Activated T-cell treated with anti-CD3 and anti-CD28 coated beads for 48 hours (primary cell): ENCODE results near the gene SIPA1.
A peak's percentile ranks its signal among the peaks of the same experiment; 100 is the strongest.

ENCODE experiments used
- DNase-seq: peaks from one replicate; pipeline ENCODE4 v3.0.0-alpha.2; 2020; ENCODE audit warnings: low read depth

SIPA1 gene

DNA sequence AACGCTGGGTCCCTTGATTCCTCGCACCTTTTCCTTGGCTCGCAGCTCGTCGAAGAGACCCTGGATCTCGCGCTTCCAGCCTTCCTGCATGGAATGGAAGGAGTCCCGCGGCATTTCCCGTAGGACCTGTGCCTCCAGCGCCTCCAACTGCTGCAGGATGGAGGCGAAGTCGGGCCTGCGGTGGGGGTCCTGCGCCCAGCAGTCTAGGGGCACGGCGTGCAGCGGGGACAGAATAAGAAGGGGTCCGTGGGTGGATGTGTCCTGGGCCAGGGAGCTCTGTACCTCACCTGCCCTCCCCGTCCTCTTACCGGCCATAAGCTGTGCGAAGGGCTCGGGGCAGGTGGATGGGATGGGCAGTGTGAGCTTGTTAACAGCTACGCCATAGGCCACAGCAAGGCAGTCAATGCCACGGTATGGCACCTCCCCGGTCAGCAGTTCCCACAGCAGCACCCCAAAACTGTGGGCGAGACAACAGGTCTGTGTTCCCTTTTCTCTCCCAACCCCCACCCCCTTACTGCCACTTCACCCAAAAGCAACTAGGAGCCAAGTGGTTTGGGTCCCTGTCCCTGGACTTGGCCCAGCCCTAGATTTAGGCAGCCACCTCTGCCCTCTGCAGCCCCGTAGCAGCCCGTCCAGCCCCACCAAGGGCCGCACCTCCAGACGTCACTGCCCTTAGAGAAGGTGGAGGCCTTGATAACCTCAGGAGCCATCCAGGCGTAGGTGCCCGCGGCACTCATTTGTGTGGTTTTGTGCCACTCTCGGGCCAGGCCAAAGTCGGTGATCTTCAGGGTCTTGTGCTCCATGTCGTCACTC lies 30.1 kb upstream of the SIPA1 start:
- no peak for DNase-seq

DNA sequence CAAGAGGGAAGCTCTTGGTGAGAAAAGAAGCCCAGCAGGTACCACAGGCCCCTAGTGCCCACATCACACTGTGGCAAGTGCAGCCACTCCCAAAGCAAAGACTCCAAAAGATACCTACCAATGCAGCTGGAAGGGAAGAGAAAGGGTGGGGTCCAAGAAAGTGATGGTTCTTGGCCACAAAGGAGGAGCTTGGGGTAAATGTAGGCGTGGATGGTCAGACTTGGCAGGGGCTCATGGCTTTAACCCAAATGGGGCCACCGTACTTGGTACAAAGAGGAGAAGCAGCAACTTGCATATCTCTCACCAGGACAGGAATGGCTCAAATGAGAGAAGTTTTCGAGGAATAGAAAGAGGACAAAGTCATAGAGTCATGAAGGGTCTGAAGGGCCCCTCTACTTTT lies 28.7 kb upstream of the SIPA1 start:
- DNase-seq = no peak

DNA sequence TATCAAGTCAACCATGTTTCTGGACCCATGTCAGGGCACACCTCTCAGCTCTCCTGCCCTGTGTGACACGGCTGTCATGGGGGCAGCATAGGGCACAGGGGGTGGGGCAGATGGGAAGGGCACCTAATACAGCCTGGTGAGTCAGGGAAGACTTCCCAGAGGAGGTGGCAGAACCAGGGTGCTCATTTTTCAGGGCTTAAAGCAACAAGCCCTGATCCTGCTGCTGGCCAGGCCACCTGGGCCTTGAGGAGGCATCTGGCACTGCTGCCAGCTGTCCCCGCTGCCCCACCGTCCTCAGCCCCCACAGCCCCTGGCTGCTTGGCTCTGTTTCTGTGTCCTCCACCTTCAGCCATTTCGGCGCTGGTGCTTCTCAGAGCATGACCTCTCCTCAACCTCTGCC lies 28.2 kb upstream of the SIPA1 start:
- DNase-seq = no peak

GRCh38 chr11:65610404-65610803 lies 27.5 kb upstream of the SIPA1 start:
- no peak for DNase-seq

- DNase-seq = no peak
These were observed 26.7 kb upstream of the SIPA1 start for GRCh38 chr11:65611028-65611757.

DNA sequence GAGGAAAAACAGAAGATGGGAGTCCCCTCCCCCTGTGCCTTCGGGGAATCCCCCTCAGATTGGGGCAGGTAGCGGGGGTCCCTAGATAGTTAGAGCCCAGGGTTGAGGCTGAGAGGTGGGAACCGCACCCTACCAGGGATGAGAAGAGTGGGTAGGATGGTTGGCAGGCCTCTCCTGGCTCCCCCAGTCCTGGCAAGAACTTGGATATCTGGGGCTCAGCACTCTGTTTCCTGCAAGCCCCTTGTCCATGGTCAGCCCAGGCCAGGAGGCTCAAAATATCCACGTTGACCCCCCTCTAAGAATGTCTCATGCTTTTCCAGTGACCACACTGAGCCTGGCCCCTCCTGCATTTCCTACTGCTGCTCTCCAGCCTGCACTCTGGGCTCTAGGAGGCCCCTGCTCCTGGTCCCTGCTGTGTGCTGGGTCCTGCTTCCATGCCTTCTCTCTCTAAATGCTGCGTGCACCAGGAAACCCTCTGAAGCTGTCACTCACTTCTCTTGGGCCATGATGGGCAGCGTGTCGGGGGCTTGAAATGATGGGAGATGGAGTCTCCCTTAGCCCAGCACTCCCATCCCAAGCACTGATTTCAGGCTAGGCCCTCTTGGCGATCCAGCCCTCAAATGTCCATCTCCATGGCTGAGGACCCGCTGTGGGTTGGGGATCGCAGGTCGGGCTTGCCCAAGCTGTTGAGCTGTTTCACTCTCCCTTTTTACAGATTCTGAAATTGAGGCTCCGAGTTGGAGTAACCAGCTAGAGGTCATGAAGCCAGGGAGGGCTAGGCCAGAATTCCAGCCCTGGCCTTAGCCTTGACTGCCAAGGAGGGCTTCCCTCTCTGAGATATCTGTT lies 25.9 kb upstream of the SIPA1 start:
- no peak for DNase-seq

DNA sequence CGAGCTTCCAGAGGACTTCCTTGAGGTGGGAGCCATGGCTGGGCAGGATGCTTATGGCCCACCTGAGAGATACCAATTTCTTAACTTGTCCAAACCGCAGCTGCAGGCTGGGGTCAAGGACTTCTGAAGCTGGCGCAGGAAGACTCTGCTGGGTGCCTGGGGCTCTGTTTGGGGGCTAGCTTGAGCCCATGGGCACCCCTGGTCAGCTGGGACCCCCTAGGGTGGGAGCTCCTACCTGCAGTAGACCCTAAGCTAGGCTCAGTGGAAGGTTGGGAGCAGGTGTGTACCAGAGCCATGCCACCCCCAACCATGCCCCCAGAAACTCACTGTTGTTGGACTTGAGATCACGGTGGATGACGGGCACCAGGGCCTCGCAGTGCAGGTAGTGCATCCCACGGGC lies 25.2 kb upstream of the SIPA1 start:
- no peak for DNase-seq

DNA sequence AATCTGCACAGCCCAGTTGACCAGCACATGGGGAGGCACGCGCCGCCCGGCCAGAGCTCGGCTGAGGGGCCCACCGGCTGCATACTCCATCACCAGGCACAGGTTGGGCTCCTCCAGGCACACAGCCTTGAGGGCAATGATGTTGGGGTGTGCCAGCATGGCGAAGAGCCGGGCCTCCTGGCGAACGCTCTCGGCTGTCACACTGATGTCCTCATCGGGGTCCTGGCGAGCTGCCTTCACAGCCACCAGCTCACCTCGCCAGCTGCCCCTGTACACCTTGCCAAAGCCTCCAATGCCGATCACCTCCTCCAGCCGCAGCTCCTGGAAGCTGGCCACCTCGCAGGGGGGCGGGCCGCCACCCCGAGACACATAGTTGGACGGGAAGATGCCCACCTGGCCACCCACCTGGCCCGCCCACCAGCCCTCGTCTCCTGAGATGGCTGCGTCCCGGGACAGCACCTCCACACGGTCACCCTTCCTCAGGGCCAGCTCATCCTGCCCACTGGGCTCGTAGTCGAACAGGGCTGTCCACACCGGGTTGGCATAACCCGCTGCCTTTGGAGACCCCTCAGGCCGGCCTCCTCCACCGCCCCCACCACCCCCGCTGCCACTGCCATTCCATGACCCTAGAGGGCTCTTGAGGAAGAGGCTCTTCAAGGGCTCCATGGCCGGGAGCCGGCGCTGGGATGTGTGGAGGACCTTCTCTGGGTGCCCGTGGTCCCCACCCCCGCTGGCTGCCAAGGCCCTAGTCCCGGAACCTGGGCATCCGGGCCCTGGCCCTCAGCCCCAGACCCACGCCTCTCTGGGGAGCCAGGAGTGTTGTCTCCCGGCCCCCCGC lies 24.6 kb upstream of the SIPA1 start:
- DNase-seq = no peak

- peak; percentile 99 for DNase-seq
These were observed 22.5 kb upstream of the SIPA1 start, which contains the start of gene PCNX3 for GRCh38 chr11:65615229-65615949. Gene PCNX3 (plus strand): TSS chr11:65615776. CDS start chr11:65616312, 536 bp downstream.

- peak; percentile 47 for DNase-seq
These were observed 21.8 kb upstream of the SIPA1 start for GRCh38 chr11:65615950-65616574.

GRCh38 chr11:65616575-65617001 lies 21.3 kb upstream of the SIPA1 start:
- no peak for DNase-seq

DNA sequence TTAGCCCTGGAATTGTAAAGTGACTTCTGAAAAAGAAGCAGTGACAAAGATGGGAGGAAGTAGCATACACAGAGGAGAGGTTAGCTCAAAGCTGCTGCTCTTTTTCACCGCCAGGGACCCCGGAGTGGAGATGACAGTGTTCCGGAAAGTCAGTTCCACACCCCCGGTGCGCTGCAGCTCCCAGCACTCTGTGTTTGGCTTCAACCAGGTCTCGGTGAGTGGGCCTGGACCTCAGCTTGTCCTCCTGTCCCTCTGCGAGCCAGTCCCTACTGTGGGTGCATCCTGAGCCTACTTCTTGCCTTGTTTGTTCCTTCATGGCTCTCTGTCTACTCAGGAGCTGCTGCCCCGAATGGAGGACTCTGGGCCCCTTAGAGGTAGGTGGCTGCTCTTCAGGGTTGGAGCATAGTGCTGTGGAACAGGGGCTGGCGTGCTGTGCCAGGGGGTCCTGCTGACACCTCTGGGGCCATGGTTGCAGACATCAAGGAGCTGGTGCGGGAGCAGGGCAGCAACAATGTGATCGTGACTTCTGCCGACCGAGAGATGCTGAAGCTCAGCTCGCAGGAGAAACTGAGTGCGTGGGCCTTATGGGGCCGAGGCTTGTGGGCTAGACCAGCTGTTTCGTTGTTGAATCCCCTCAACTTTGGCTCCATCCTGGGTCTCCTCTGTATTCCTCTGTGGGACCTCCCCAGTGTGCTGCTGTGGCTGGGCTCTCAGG lies 20.6 kb upstream of the SIPA1 start:
- DNase-seq = no peak

- DNase-seq = no peak
These were observed 19.7 kb upstream of the SIPA1 start for GRCh38 chr11:65617990-65618751.

- no peak for DNase-seq
These were observed 19.1 kb upstream of the SIPA1 start for GRCh38 chr11:65618763-65619162.

DNA sequence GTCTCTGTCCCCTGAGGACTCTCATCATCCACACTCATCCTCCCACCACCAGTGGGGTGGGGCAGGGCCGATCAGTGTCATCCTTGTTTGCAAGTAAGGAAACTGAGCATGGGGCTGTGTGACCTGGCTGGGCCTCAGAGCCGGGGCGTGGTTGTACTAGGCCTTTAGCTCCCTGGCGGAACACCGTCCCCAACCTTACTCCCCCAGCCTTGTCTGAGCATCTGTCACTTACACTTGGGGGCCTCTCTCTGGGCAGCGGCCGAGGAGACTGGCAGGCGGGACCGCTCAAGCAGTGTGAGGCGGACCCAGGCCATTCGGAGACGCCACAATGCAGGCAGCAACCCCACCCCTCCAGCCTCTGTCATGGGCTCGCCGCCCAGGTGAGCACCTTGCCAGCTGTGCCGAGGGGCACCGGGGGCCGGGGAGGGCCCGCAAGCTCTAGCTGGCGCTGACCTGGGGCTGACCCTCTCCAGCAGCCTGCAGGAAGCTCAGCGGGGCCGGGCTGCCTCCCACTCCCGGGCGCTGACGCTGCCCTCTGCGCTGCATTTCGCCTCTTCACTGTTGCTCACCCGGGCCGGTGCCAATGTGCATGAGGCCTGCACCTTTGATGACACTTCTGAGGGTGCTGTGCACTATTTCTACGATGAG lies 18.5 kb upstream of the SIPA1 start:
- DNase-seq = no peak

GRCh38 chr11:65620666-65621065 lies 17.2 kb upstream of the SIPA1 start:
- DNase-seq = no peak

- no peak for DNase-seq
These were observed 16.4 kb upstream of the SIPA1 start for GRCh38 chr11:65621460-65621859.

DNA sequence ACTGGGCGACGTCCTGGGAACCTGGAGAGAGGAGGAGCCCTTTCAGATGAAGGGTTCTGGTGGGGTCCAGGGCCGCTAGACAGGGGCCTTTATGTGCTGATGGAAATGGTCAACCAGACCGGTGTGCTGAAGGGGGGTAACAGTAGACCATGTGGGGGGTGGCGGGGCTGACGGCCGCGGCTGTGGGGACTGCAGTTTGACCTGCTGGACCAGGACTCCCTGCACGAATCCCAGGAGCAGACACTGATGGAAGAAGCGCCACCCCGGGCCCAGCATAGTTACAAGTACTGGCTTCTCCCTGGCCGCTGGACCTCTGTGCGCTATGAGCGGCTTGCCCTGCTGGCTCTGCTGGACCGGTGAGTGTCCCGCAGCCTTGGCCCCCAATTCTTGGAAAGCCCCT lies 15.9 kb upstream of the SIPA1 start:
- no peak for DNase-seq
